Ovary (tissue), 9 donors: Measurements from ENCODE around the gene UTP18. TPM values are rescaled to one million over a fixed set of nuclear protein-coding genes. Genes with fewer than 3 reads are reported as not detected.

Source experiments
- DNase-seq, 5 donors: peaks; one replicate each; pipeline ENCODE4 v3.0.0-alpha.2; 2019 to 2020
- H3K27ac ChIP-seq, 2 donors: fragments of 200-600 bp; one replicate each; pipeline versions ENCODE4 v1.5.1 to v1.8.0; 2019 to 2022
- H3K27me3 ChIP-seq: fragments of 200-600 bp; one replicate; pipeline ENCODE4 v1.8.0; 2022
- H3K36me3 ChIP-seq: fragments of 200-600 bp; sonication (generic); one replicate; pipeline ENCODE4 v1.5.1; 2019
- H3K4me1 ChIP-seq: one replicate; pipeline ENCODE4 v1.8.1; 2013; ENCODE audit warnings: mild to moderate bottlenecking, moderate library complexity; ENCODE audit not compliant: insufficient read depth
- H3K4me3 ChIP-seq: fragments of 200-600 bp; sonication (generic); one replicate; pipeline ENCODE4 v1.5.1; 2017
- H3K9me3 ChIP-seq, 2 donors: fragments of 200-600 bp in 1 of 2; sonication (generic) in 1 of 2; one replicate each; pipeline versions ENCODE4 v1.5.1 to v1.8.1; 2013 to 2019; ENCODE audit warnings: mild to moderate bottlenecking in 1 of 2, moderate library complexity in 1 of 2
- EP300 ChIP-seq: sonication (generic); formaldehyde crosslinking; IDR thresholded peaks from one replicate; pipeline ENCODE4 v1.6.1; 2017; ENCODE audit warnings: antibody characterized with exemption
- POLR2A ChIP-seq: fragments of 450-650 bp; IDR thresholded peaks from one replicate; pipeline ENCODE4 v1.6.1; 2017; ENCODE audit warnings: antibody characterized with exemption, mild to moderate bottlenecking, moderate library complexity
- WGBS, 3 donors: extraction: QIAGEN DNeasy Blood & Tissue Kit in 1 of 3; methylation state at CpG; one replicate each; pipeline versions ENCODE4 v1.1.5 to v1.1.7; 2013 to 2017; 5-methylcytosine and 5-hydroxymethylcytosine counted together
- intact Hi-C, 4 donors: fragments of 100-400 bp; cut with DNase I; formaldehyde crosslinking; loops; one replicate each; pipeline versions ENCODE4 v1.11.0 to v1.15.1; 2022 to 2023
- polyA plus RNA-seq, 2 donors: library from polyadenylated mRNA; stranded (reverse); fragments of 200-250 nt in 1 of 2; fragments of 350-450 nt in 1 of 2; fragmentation: Illumina TruSeq in 1 of 2; extraction: RNeasy Lipid Tissue Mini Kit (QIAGEN cat#74804) in 1 of 2; gene quantifications; one replicate each; pipeline ENCODE4 v1.2.3, GENCODE V29; 2013 to 2014
- total RNA-seq, 7 donors: library from RNA; depleted of rRNA in 2 of 7; stranded (reverse); fragments of >200 nt in 2 of 7; fragmentation: NEBNext Ultra II Directional in 3 of 7; extraction: Animal tissue kit (Norgen Biotek cat#: 25700) in 3 of 7; gene quantifications; one replicate each; pipeline versions ENCODE4 v1.1.0 to v1.2.4, GENCODE V29; 2016 to 2023
- TF ChIP-seq, protein P1 (sequence below), 3 donors: fragments of 450-650 bp in 2 of 3; fragments of 200-600 bp in 1 of 3; IDR thresholded peaks; one replicate each; pipeline versions ENCODE4 v1.5.1 to v1.8.0; 2016 to 2022; ENCODE audit warnings: antibody characterized with exemption in 3 of 3, mild to moderate bottlenecking in 1 of 3
- donor health status: DM: no; HTN: no; CAD: no; lungs with moderate emphysema.
- donor health status: DM: no; HTN: no; CAD: no.
- donor health status: Bipolar disorder and iron deficiency.
- donor health status: DM: yes; HTN: yes; CAD: no.
- donor health status: DM: no; HTN: no; CAD: no.
- donor health status: DM: yes; HTN: yes; CAD: no.

Gene UTP18
- total and polyA plus RNA-seq, 9 donors = 25.6 to 41.6 (median 32.3) TPM

DNA sequence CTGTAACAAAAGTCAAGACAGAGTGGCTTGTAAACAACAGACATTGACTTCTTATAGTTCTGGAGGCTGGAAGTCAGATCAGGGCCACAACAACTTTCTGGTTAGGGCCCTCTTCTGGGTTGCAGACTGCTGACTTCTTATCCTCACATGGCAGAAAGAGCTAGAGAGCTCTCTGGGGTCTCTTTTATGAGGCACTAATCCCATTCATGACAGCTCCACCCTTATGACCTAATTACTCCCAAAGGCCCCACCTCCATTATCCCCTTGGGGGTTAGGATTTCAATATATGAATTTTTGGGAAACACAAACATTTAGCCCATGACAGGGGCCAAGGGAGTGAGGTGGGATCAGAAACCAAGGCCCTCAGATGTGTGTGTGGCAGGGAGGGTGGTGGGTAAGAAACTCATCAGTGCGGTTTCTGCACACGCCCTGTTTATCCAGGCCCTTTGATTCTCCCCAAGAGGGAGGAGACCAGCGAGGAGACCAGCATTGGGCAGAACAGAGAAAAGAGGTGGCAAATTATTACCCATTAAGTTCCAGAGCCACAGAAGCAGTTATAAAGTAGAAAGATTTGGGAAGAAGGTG is 74.8 kb downstream of the UTP18 start:
- no peak for DNase-seq
- no peaks in the 10 kb centered on the region for H3K36me3 ChIP-seq
- H3K9me3 ChIP-seq = no peaks in the 10 kb centered on the region
- no peak overlapping the region for H3K4me3 ChIP-seq
- no peak for TF ChIP-seq EP300
- no peak for TF ChIP-seq POLR2A
- TF ChIP-seq, protein P1, sequence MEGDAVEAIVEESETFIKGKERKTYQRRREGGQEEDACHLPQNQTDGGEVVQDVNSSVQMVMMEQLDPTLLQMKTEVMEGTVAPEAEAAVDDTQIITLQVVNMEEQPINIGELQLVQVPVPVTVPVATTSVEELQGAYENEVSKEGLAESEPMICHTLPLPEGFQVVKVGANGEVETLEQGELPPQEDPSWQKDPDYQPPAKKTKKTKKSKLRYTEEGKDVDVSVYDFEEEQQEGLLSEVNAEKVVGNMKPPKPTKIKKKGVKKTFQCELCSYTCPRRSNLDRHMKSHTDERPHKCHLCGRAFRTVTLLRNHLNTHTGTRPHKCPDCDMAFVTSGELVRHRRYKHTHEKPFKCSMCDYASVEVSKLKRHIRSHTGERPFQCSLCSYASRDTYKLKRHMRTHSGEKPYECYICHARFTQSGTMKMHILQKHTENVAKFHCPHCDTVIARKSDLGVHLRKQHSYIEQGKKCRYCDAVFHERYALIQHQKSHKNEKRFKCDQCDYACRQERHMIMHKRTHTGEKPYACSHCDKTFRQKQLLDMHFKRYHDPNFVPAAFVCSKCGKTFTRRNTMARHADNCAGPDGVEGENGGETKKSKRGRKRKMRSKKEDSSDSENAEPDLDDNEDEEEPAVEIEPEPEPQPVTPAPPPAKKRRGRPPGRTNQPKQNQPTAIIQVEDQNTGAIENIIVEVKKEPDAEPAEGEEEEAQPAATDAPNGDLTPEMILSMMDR (IDR thresholded peaks at IDR 0.05) = no peak
- H3K27me3 ChIP-seq = no peaks in the 10 kb centered on the region
- H3K4me1 ChIP-seq = no peaks in the 10 kb centered on the region
- WGBS, 3 donors = 81 to 88% (median 83%) methylated on average over 3 of the region's 3 CpGs
- H3K27ac ChIP-seq = no peak overlapping the region
- intact Hi-C loops = no loop called here

DNA sequence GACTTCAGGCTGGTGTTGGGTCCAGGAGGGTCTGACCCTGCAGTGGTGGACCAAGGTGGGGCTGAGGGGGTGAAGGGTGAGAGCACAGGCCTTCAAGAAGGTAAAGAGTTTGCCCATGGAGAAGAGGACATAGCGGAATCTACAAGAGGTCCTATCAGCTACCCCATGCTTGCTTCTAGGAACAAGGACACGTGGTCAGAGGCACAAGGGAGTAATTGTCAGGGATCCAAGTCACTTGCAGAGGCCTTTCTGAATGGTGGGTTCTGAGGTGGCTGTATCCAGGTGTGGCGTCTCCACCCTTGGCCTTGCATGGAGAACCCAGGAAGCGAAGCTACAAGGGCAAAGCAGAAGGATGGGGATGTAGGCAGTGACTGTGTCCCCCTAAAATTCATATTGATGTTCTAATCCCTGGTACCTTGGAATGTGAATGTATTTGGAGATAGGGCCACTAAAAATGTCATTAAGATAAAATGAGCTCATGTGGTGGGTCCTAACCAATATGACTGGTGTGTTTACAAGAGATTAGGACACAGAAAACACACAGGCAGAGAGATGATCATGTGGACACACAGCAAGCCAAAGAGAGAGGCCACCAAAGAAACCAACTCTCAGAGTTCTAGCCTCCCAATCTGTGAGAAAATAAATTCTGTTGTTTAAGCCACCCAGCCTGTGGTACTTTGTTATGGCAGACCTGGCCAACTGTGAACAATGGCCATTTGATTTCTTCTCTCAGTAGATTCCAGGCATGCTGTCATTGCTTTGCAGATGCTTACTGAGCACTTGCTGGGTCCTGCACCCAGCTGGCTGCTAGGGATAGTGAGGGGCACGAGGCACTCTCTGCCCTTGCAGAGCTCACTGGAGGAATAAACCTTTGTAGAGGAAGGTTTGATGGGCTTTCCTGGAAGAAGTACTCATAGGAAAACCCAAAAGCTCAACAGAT is 75.8 kb downstream of the UTP18 start:
- no peak for DNase-seq
- Histone ChIP-seq H3K9me3 (no peaks in the 10 kb centered on the region), H3K36me3 (no peaks in the 10 kb centered on the region), H3K4me3 (no peak overlapping the region), H3K27me3 (no peaks in the 10 kb centered on the region), H3K4me1 (no peaks in the 10 kb centered on the region), H3K27ac (no peak overlapping the region)
- intact Hi-C loops = no loop called here
- TF ChIP-seq POLR2A (no peak), EP300 (no peak)
- TF ChIP-seq, protein P1 (IDR thresholded peaks at IDR 0.05) = no peak
- 78 to 85% (median 83%) methylated on average over 5 of the region's 5 CpGs for WGBS, 3 donors

DNA sequence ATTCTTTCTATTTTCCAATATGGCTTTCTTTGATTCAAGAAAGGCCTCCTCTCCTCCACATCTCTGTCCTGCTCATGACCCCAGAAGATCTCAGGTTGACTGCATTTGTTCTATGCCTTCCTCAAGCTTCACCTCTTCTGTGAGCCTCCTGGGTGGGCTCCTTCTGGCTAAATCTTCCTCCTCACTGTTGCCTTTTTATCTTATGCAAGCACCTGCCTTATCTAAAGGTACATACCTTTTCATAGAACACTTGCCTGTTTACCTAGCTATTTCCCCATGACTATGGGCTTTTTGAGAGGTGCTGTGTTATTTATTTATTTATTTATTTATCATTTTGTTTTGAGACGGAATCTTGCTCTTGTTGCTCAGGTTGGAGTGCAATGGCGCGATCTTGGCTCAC is 81.1 kb downstream of the UTP18 start:
- intact Hi-C loops = no loop called here
- Histone ChIP-seq H3K9me3 (no peaks in the 10 kb centered on the region), H3K27me3 (no peaks in the 10 kb centered on the region), H3K4me1 (peaks cover under 1% of the 10 kb centered on the region), H3K36me3 (no peaks in the 10 kb centered on the region), H3K4me3 (no peak overlapping the region), H3K27ac (no peak overlapping the region)
- no peak for DNase-seq
- TF ChIP-seq EP300 (no peak), POLR2A (no peak)
- TF ChIP-seq, protein P1 (IDR thresholded peaks at IDR 0.05) = no peak
- WGBS, 3 donors = 96 to 97% (median 97%) methylated on average over 3 of the region's 3 CpGs

DNA sequence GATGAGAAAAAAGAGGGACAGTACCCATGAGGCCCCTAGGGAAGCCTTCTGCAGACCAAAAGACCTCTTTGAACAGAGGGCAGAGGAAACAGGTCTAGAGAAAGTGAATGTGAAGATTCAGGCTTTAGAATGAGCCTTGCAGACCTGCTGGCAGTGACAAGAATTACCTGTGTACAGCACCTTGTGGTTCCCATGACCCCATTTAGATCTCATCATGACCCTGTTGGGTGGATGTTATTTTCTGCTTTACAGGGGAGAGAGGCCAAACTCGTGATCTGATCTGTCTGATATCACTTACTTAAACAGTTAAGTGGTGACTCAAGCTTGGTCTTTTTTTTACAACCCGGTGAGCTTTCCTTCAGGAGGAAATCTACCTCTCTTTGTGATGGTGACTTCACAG is 81.9 kb downstream of the UTP18 start:
- Histone ChIP-seq H3K9me3 (no peaks in the 10 kb centered on the region), H3K36me3 (no peaks in the 10 kb centered on the region), H3K27me3 (no peaks in the 10 kb centered on the region), H3K27ac (no peak overlapping the region), H3K4me1 (peaks cover 1% of the 10 kb centered on the region), H3K4me3 (no peak overlapping the region)
- 62 to 72% (median 67%) methylated on average over 2 of the region's 2 CpGs for WGBS, 3 donors
- TF ChIP-seq, protein P1 (IDR thresholded peaks at IDR 0.05) = no peak
- TF ChIP-seq EP300 (no peak), POLR2A (no peak)
- intact Hi-C loops = no loop called here
- DNase-seq = no peak
